Mesenchymal stem cell (in vitro differentiated cells and primary cell): ENCODE results near the gene KIF14.

Source experiments
- DNase-seq: peaks from one replicate; pipeline ENCODE4 v3.0.0-alpha.2; 2013
- H2AFZ ChIP-seq: one replicate; pipeline ENCODE4 v1.6.1; 2013; ENCODE audit warnings: low read depth, mild to moderate bottlenecking, control low read depth, inconsistent platforms, low read length, moderate library complexity
- H2AK5ac ChIP-seq: 2 replicates; pipeline ENCODE4 v1.6.1; 2013; ENCODE audit warnings: low read length, moderate library complexity, mild to moderate bottlenecking, inconsistent platforms; ENCODE audit not compliant: severe bottlenecking
- H2BK120ac ChIP-seq: one replicate; pipeline ENCODE4 v1.6.1; 2013; ENCODE audit warnings: low read depth, mild to moderate bottlenecking, inconsistent platforms, low read length, moderate library complexity
- H2BK12ac ChIP-seq, 2 experiments: one replicate each; pipeline ENCODE4 v1.6.1; 2013; ENCODE audit warnings: inconsistent platforms in 2 of 2, low read length in 2 of 2, mild to moderate bottlenecking in 2 of 2, moderate library complexity in 2 of 2, control low read depth in 1 of 2
- H2BK15ac ChIP-seq: one replicate; pipeline ENCODE4 v1.6.1; 2013; ENCODE audit warnings: mild to moderate bottlenecking, low read depth, inconsistent platforms; ENCODE audit not compliant: poor library complexity, severe bottlenecking
- H2BK5ac ChIP-seq: 2 replicates; pipeline ENCODE4 v1.6.1; 2013; ENCODE audit warnings: low read depth, mild to moderate bottlenecking, low read length, control low read depth, inconsistent platforms; ENCODE audit not compliant: poor library complexity, severe bottlenecking
- H3K14ac ChIP-seq, 2 experiments: one replicate each; pipeline ENCODE4 v1.6.1; 2013; ENCODE audit warnings: inconsistent platforms in 2 of 2, low read length in 2 of 2, control low read depth in 1 of 2, mild to moderate bottlenecking in 1 of 2, moderate library complexity in 1 of 2
- H3K18ac ChIP-seq, 2 experiments: one replicate each; pipeline ENCODE4 v1.6.1; 2013; ENCODE audit warnings: inconsistent platforms in 2 of 2, low read length in 2 of 2, control low read depth in 1 of 2, low read depth in 1 of 2, mild to moderate bottlenecking in 1 of 2
- H3K23ac ChIP-seq, 2 experiments: one replicate each; pipeline ENCODE4 v1.6.1; 2013; ENCODE audit warnings: inconsistent platforms in 2 of 2, low read length in 2 of 2, mild to moderate bottlenecking in 2 of 2, moderate library complexity in 2 of 2, control low read depth in 1 of 2
- H3K27ac ChIP-seq: 2 replicates; pipeline ENCODE4 v1.5.1; 2013; ENCODE audit warnings: mild to moderate bottlenecking, moderate library complexity, low read length, control low read depth, inconsistent platforms; ENCODE audit not compliant: poor library complexity, severe bottlenecking
- H3K27me3 ChIP-seq, 2 experiments: 2 replicates each; pipeline versions ENCODE4 v1.6.1 to v1.7.0; 2013; ENCODE audit warnings: low read length in 2 of 2, mild to moderate bottlenecking in 2 of 2, moderate library complexity in 2 of 2, control low read depth in 1 of 2, inconsistent platforms in 1 of 2; ENCODE audit not compliant: control insufficient read depth in 1 of 2, insufficient read depth in 1 of 2
- H3K36me3 ChIP-seq, 2 experiments: 2 replicates each; pipeline versions ENCODE4 v1.6.1 to v1.7.0; 2013; ENCODE audit warnings: low read length in 2 of 2, control low read depth in 1 of 2, inconsistent platforms in 1 of 2, low read depth in 1 of 2, mild to moderate bottlenecking in 1 of 2; ENCODE audit not compliant: insufficient read depth in 2 of 2, control insufficient read depth in 1 of 2
- H3K4ac ChIP-seq, 2 experiments: one replicate each; pipeline ENCODE4 v1.6.1; 2013; ENCODE audit warnings: inconsistent platforms in 2 of 2, low read length in 2 of 2, mild to moderate bottlenecking in 2 of 2, moderate library complexity in 2 of 2, control low read depth in 1 of 2, low read depth in 1 of 2
- H3K4me1 ChIP-seq: 2 replicates; pipeline ENCODE4 v1.6.1; 2013; ENCODE audit warnings: low read depth, low read length, control low read depth; ENCODE audit not compliant: control insufficient read depth, insufficient read depth
- H3K4me2 ChIP-seq: 2 replicates; pipeline ENCODE4 v1.6.1; 2013; ENCODE audit warnings: low read length, mild to moderate bottlenecking, inconsistent platforms; ENCODE audit not compliant: poor library complexity, severe bottlenecking
- H3K4me3 ChIP-seq, 2 experiments: 2 replicates each; pipeline versions ENCODE4 v1.5.1 to v1.7.0; 2013; ENCODE audit warnings: low read length in 2 of 2, mild to moderate bottlenecking in 2 of 2, control low read depth in 1 of 2, low read depth in 1 of 2; ENCODE audit not compliant: insufficient read depth in 1 of 2
- H3K79me1 ChIP-seq: replicated peaks from 2 replicates; pipeline ENCODE4 v1.6.1; 2013; ENCODE audit warnings: mild to moderate bottlenecking, control low read depth, low read length, inconsistent platforms; ENCODE audit not compliant: poor library complexity, severe bottlenecking
- H3K9ac ChIP-seq: 2 replicates; pipeline ENCODE4 v1.7.0; 2013; ENCODE audit warnings: mild to moderate bottlenecking, low read length, moderate library complexity
- H3K9me3 ChIP-seq: 2 replicates; pipeline ENCODE4 v1.7.0; 2013; ENCODE audit warnings: mild to moderate bottlenecking, low read length; ENCODE audit not compliant: control insufficient read depth
- H4K8ac ChIP-seq: one replicate; pipeline ENCODE4 v1.6.1; 2013; ENCODE audit warnings: inconsistent platforms, mild to moderate bottlenecking, low read length, moderate library complexity
- H4K91ac ChIP-seq: one replicate; pipeline ENCODE4 v1.6.1; 2013; ENCODE audit warnings: mild to moderate bottlenecking, low read length, inconsistent platforms
- WGBS: methylation state at CpG from one replicate; pipeline ENCODE4 v1.1.7; 2013; ENCODE audit warnings: mixed read lengths; 5-methylcytosine and 5-hydroxymethylcytosine counted together

KIF14 gene

DNA sequence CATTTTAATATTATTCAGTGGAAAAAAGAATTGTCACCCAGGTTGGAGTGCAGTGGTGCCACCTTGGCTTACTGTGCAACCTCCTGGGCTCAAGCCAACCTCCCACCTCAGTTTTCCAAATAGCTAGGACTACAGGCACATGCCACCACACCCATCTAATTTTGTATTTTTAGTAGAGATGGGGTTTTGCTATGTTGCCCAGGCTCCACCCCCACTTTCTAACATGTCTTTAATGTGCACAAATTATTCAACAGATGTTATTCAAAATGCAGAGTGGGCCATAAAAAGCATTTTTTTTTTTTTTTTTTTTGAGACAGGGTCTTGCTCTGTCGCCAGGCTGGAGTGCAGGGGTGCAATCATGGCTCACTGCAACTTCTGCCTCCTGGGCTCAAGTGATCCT, 31.8 kb upstream of the KIF14 start:
- DNase-seq = no peak
- no peaks in the 10 kb centered on the region for H3K27me3 ChIP-seq
- WGBS = 96% methylated on average over 1 of the region's 1 CpG

DNA sequence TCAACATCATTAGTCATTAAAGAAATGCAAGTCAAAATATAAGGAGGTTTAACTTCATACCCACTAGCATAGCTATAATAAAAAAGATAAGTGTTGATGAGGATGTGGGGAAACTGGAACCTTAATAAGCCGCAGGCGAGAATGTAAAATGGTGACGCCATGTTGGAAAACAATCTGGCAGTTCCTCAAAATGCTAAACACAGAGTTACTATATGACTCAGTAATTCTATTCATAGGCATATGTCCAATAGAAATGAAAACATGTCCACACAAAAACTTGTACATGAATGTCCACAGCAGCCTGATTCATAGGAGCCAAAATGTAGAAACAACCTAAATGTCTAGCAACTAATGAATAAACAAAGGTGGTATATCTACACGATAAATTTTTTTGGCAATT, 26.0 kb upstream of the KIF14 start:
- H2AK5ac ChIP-seq = no peak overlapping the region

More for the DNA sequence above, 31.8 kb upstream of the KIF14 start:
- no peak overlapping the region for H3K4me3 ChIP-seq
- no peak overlapping the region for H3K9ac ChIP-seq
- H3K36me3 ChIP-seq = peaks cover 9 to 45% of the 10 kb centered on the region in 2 experiments
- no peaks in the 10 kb centered on the region for H3K4me1 ChIP-seq
- H3K4me2 ChIP-seq = no peak overlapping the region
- no peak overlapping the region for H2AFZ ChIP-seq
- no peak overlapping the region for H2BK5ac ChIP-seq
- H3K23ac ChIP-seq = no peak overlapping the region
- no peak overlapping the region for H4K8ac ChIP-seq
- no peak overlapping the region for H3K14ac ChIP-seq
- H3K9me3 ChIP-seq = no peaks in the 10 kb centered on the region
- no peak overlapping the region for H2BK120ac ChIP-seq
- no peak overlapping the region for H2BK15ac ChIP-seq
- H4K91ac ChIP-seq = no peak overlapping the region
- H2AK5ac ChIP-seq = no peak overlapping the region
- H3K27ac ChIP-seq = no peak overlapping the region
- no peak overlapping the region for H2BK12ac ChIP-seq
- H3K79me1 ChIP-seq = peaks cover 6% of the 10 kb centered on the region
- H3K18ac ChIP-seq = no peak overlapping the region
- H3K4ac ChIP-seq = no peak overlapping the region

GRCh38 chr1:200644021-200644420, 23.5 kb upstream of the KIF14 start:
- H4K8ac ChIP-seq = no peak overlapping the region
- H2BK15ac ChIP-seq = no peak overlapping the region
- no peak overlapping the region for H3K4me2 ChIP-seq
- DNase-seq = no peak
- H3K23ac ChIP-seq = no peak overlapping the region
- no peak overlapping the region for H3K9ac ChIP-seq
- H2BK5ac ChIP-seq = no peak overlapping the region
- no peaks in the 10 kb centered on the region for H3K79me1 ChIP-seq
- H3K4me1 ChIP-seq = no peaks in the 10 kb centered on the region
- H3K36me3 ChIP-seq = peaks cover 6 to 30% of the 10 kb centered on the region in 2 experiments
- H3K27ac ChIP-seq = no peak overlapping the region
- no peak overlapping the region for H2AK5ac ChIP-seq
- no peak overlapping the region for H3K14ac ChIP-seq
- no peak overlapping the region for H3K18ac ChIP-seq
- no peak overlapping the region for H2BK120ac ChIP-seq
- no peak overlapping the region for H2BK12ac ChIP-seq
- H4K91ac ChIP-seq = no peak overlapping the region
- no peaks in the 10 kb centered on the region for H3K27me3 ChIP-seq
- no peak overlapping the region for H2AFZ ChIP-seq
- no peaks in the 10 kb centered on the region for H3K9me3 ChIP-seq
- H3K4me3 ChIP-seq = no peak overlapping the region
- no peak overlapping the region for H3K4ac ChIP-seq

More for the DNA sequence above, 26.0 kb upstream of the KIF14 start:
- Histone ChIP-seq H3K27ac (no peak overlapping the region), H3K4me2 (no peak overlapping the region), H3K79me1 (no peaks in the 10 kb centered on the region), H3K4me3 (no peak overlapping the region), H3K36me3 (peaks cover 6 to 40% of the 10 kb centered on the region in 2 experiments), H2BK120ac (no peak overlapping the region), H3K9me3 (no peaks in the 10 kb centered on the region), H3K14ac (no peak overlapping the region), H3K4me1 (no peaks in the 10 kb centered on the region), H2BK12ac (no peak overlapping the region), H2BK5ac (no peak overlapping the region), H4K8ac (no peak overlapping the region), H2AFZ (no peak overlapping the region), H3K18ac (no peak overlapping the region), H3K23ac (no peak overlapping the region), H3K27me3 (no peaks in the 10 kb centered on the region), H4K91ac (no peak overlapping the region), H3K9ac (no peak overlapping the region), H2BK15ac (no peak overlapping the region), H3K4ac (no peak overlapping the region)
- no peak for DNase-seq
- no CpG with 5 or more reads among the region's 4 CpGs for WGBS

- DNase-seq = no peak
- no peak overlapping the region for H3K23ac ChIP-seq
Measured at GRCh38 chr1:200642481-200642880, 21.9 kb upstream of the KIF14 start.

More at GRCh38 chr1:200642481-200642880, 21.9 kb upstream of the KIF14 start:
- no peak overlapping the region for H2BK12ac ChIP-seq
- H3K27me3 ChIP-seq = no peaks in the 10 kb centered on the region
- 95% methylated on average over 3 of the region's 6 CpGs for WGBS
- H3K4me2 ChIP-seq = no peak overlapping the region
- no peak overlapping the region for H2AFZ ChIP-seq
- no peak overlapping the region for H3K4me3 ChIP-seq
- no peak overlapping the region for H2BK120ac ChIP-seq
- no peak overlapping the region for H2AK5ac ChIP-seq
- H4K8ac ChIP-seq = no peak overlapping the region
- no peak overlapping the region for H3K27ac ChIP-seq
- no peak overlapping the region for H3K9ac ChIP-seq
- H3K79me1 ChIP-seq = no peaks in the 10 kb centered on the region
- H3K4ac ChIP-seq = no peak overlapping the region
- H3K9me3 ChIP-seq = no peaks in the 10 kb centered on the region
- H4K91ac ChIP-seq = no peak overlapping the region
- peaks cover 0 to 20% of the 10 kb centered on the region in 2 experiments for H3K36me3 ChIP-seq
- no peak overlapping the region for H2BK15ac ChIP-seq
- no peak overlapping the region for H3K18ac ChIP-seq
- no peak overlapping the region for H3K14ac ChIP-seq
- H2BK5ac ChIP-seq = no peak overlapping the region
- no peaks in the 10 kb centered on the region for H3K4me1 ChIP-seq
